Keratinocyte (primary cell): ENCODE data around the gene TSPAN2. TPM values are rescaled to one million over a fixed set of nuclear protein-coding genes. Genes with fewer than 3 reads are reported as not detected.

Source experiments
- DNase-seq: peaks from one replicate; pipeline ENCODE4 v3.0.0-alpha.2; 2011; ENCODE audit warnings: low read depth, missing footprints, low spot score
- FAIRE-seq: peaks from 2 replicates; lab custom pipeline; 2011; peaks lifted over from hg19 to GRCh38; lab: Jason Lieb, UNC
- H2AFZ ChIP-seq: 2 replicates; pipeline ENCODE4 v1.6.0; 2012; ENCODE audit warnings: low read length, control low read depth, inconsistent platforms; ENCODE audit not compliant: control insufficient read depth
- H3K27ac ChIP-seq: 2 replicates; pipeline ENCODE4 v1.5.1; 2011; ENCODE audit warnings: low read length; ENCODE audit not compliant: control insufficient read depth, insufficient read depth
- H3K27me3 ChIP-seq: 3 replicates; pipeline ENCODE4 v1.6.0; 2011; ENCODE audit warnings: low read length; ENCODE audit not compliant: control insufficient read depth, insufficient read depth; ENCODE audit errors: extremely low read depth
- H3K36me3 ChIP-seq, 2 experiments: 2 replicates in 1 of 2; 3 replicates in 1 of 2; pipeline ENCODE4 v1.5.1; 2011; ENCODE audit warnings: low read length in 2 of 2, mild to moderate bottlenecking in 1 of 2; ENCODE audit not compliant: control insufficient read depth in 2 of 2, insufficient read depth in 2 of 2; ENCODE audit errors: extremely low read depth in 1 of 2
- H3K4me1 ChIP-seq: 3 replicates; pipeline ENCODE4 v1.5.1; 2011; ENCODE audit warnings: low read length; ENCODE audit not compliant: control insufficient read depth, insufficient read depth; ENCODE audit errors: extremely low read depth
- H3K4me2 ChIP-seq: 3 replicates; pipeline ENCODE4 v1.6.0; 2011; ENCODE audit warnings: low read depth, low read length; ENCODE audit not compliant: control insufficient read depth, insufficient read depth; ENCODE audit errors: extremely low read depth
- H3K4me3 ChIP-seq, 3 experiments: fragments of 200-600 bp in 1 of 3; sonication (generic) in 1 of 3; 2 replicates in 2 of 3; 3 replicates in 1 of 3; pipeline ENCODE4 v1.5.1; 2011 to 2016; ENCODE audit warnings: low read length in 3 of 3, mild to moderate bottlenecking in 3 of 3, control low read depth in 2 of 3, inconsistent platforms in 1 of 3, low read depth in 1 of 3, mixed read lengths in 1 of 3, mixed run types in 1 of 3, moderate library complexity in 1 of 3; ENCODE audit not compliant: control insufficient read depth in 2 of 3, insufficient read depth in 2 of 3; ENCODE audit errors: extremely low read depth in 1 of 3
- H3K79me2 ChIP-seq: 2 replicates; pipeline ENCODE4 v1.6.0; 2012; ENCODE audit warnings: low read length; ENCODE audit not compliant: control insufficient read depth, insufficient read depth
- H3K9ac ChIP-seq: 3 replicates; pipeline ENCODE4 v1.6.0; 2011; ENCODE audit warnings: low read length; ENCODE audit not compliant: control insufficient read depth, insufficient read depth; ENCODE audit errors: extremely low read depth
- H3K9me1 ChIP-seq: 3 replicates; pipeline ENCODE4 v1.6.0; 2011; ENCODE audit warnings: low read length; ENCODE audit not compliant: control insufficient read depth, insufficient read depth; ENCODE audit errors: extremely low read depth
- H3K9me3 ChIP-seq: 2 replicates; pipeline ENCODE4 v1.5.1; 2012; ENCODE audit warnings: low read depth, low read length; ENCODE audit not compliant: control insufficient read depth
- H4K20me1 ChIP-seq: 3 replicates; pipeline ENCODE4 v1.6.0; 2011; ENCODE audit warnings: low read length; ENCODE audit not compliant: control insufficient read depth, insufficient read depth; ENCODE audit errors: extremely low read depth
- CTCF ChIP-seq, 3 experiments: IDR thresholded peaks in 1 of 3; conservative IDR thresholded peaks in 1 of 3; optimal IDR thresholded peaks in 1 of 3; 2 replicates in 2 of 3; 3 replicates in 1 of 3; pipeline versions ENCODE3 to v1.5.1; 2011; ENCODE audit warnings: low read length in 3 of 3, mild to moderate bottlenecking in 3 of 3, moderate library complexity in 2 of 3, control low read depth in 1 of 3, inconsistent platforms in 1 of 3; ENCODE audit not compliant: insufficient read depth in 2 of 3; ENCODE audit errors: extremely low read depth in 1 of 3
- EZH2 ChIP-seq: IDR thresholded peaks from one replicate; pipeline ENCODE4 v1.6.1; 2012; ENCODE audit warnings: inconsistent platforms, mild to moderate bottlenecking, low read length, moderate library complexity
- dilution Hi-C: fragments of 300-500 bp; cut with MboI; formaldehyde crosslinking; loops from one replicate; pipeline ENCODE4 v1.7.0; 2020; ENCODE audit warnings: low sequenced_read_pairs; ENCODE audit not compliant: extremely low pct_ligation_motif_present
- polyA plus RNA-seq, 5 experiments: library from polyadenylated mRNA; depleted of rRNA in 3 of 5; stranded (reverse) in 3 of 5; stranded (forward) in 1 of 5; unstranded in 1 of 5; fragments of >200 nt; gene quantifications; 1 replicate in 1 of 5; 2 replicates in 3 of 5; 3 replicates in 1 of 5; pipeline versions ENCODE4 v1.2.1 to v1.2.3, GENCODE V29; 2011 to 2012; ENCODE audit warnings: missing spikeins in 2 of 5, low read depth in 1 of 5, low replicate concordance in 1 of 5

Gene TSPAN2
- polyA plus RNA-seq, 1 donor (not counting 4 experiments of a cell fraction or from before 2014, with no cell fraction given) = 0.37 TPM

- DNase-seq = no peak
- no peak for FAIRE-seq
- Histone ChIP-seq H3K9me1 (no peaks in the 10 kb centered on the region), H3K36me3 (no peaks in the 10 kb centered on the region), H3K4me1 (no peaks in the 10 kb centered on the region), H3K27me3 (no peaks in the 10 kb centered on the region), H3K27ac (no peak overlapping the region), H2AFZ (no peak overlapping the region), H3K79me2 (no peaks in the 10 kb centered on the region), H4K20me1 (no peaks in the 10 kb centered on the region), H3K9me3 (no peaks in the 10 kb centered on the region), H3K4me2 (no peak overlapping the region), H3K9ac (no peak overlapping the region), H3K4me3 (no peak overlapping the region)
- dilution Hi-C loops = no loop called here
- TF ChIP-seq CTCF (optimal IDR thresholded peaks at IDR 0.05 in 1 of 3, IDR thresholded peaks at IDR 0.05 in 1 of 3, conservative IDR thresholded peaks at IDR 0.05 in 1 of 3; ENCODE audit: extremely low read depth in 1 of 3, insufficient read depth in 2 of 3, low read length in 3 of 3) (no peak), EZH2 (no peak)
Measured at GRCh38 chr1:115036814-115037507, 52.3 kb downstream of the TSPAN2 start.

- Histone ChIP-seq H3K27me3 (no peaks in the 10 kb centered on the region), H3K79me2 (no peaks in the 10 kb centered on the region), H3K4me3 (no peak overlapping the region), H3K9me3 (no peaks in the 10 kb centered on the region), H4K20me1 (no peaks in the 10 kb centered on the region), H2AFZ (no peak overlapping the region), H3K27ac (no peak overlapping the region), H3K36me3 (no peaks in the 10 kb centered on the region), H3K4me1 (no peaks in the 10 kb centered on the region), H3K9me1 (no peaks in the 10 kb centered on the region), H3K9ac (no peak overlapping the region), H3K4me2 (no peak overlapping the region)
- DNase-seq (no peak), FAIRE-seq (no peak)
- TF ChIP-seq EZH2 (no peak), CTCF (optimal IDR thresholded peaks at IDR 0.05 in 1 of 3, IDR thresholded peaks at IDR 0.05 in 1 of 3, conservative IDR thresholded peaks at IDR 0.05 in 1 of 3; ENCODE audit: extremely low read depth in 1 of 3, insufficient read depth in 2 of 3, low read length in 3 of 3) (no peak)
- dilution Hi-C loops = no loop called here
Measured at GRCh38 chr1:115035652-115036051, 53.7 kb downstream of the TSPAN2 start.
